HG02571 (cell line): ENCODE results near the gene MND1.

Experiments
- ATAC-seq: cut with Tn5 transposase; IDR thresholded peaks from one replicate; pipeline ENCODE4 v1.9.1; 2021; ENCODE audit warnings: mild to moderate bottlenecking, moderate library complexity; ENCODE audit not compliant: unreplicated experiment

MND1 gene

GRCh38 chr4:153344131-153345011, at the start of gene MND1:
TSS of gene MND1 (plus strand) at chr4:153344688. CDS start at chr4:153344738, 50 bp downstream.
- ATAC-seq, result peak; percentile 85

- ATAC-seq, result no peak
Measured at GRCh38 chr4:153295131-153295755, 49.2 kb upstream of the MND1 start.

- ATAC-seq, result no peak
Measured at GRCh38 chr4:153296040-153296823, 48.3 kb upstream of the MND1 start.

- no peak for ATAC-seq
Measured at GRCh38 chr4:153297116-153297515, 47.4 kb upstream of the MND1 start.

- no peak for ATAC-seq
Measured at GRCh38 chr4:153310793-153311192, 33.7 kb upstream of the MND1 start.

GRCh38 chr4:153314915-153315314, 29.6 kb upstream of the MND1 start:
- ATAC-seq, result no peak

- ATAC-seq, result no peak
Measured at GRCh38 chr4:153318696-153319320, 25.7 kb upstream of the MND1 start.

GRCh38 chr4:153322791-153323190, 21.7 kb upstream of the MND1 start:
- no peak for ATAC-seq

GRCh38 chr4:153324046-153324445, 20.4 kb upstream of the MND1 start:
- no peak for ATAC-seq

- no peak for ATAC-seq
Measured at GRCh38 chr4:153325558-153325957, 18.9 kb upstream of the MND1 start.

GRCh38 chr4:153326513-153326912, 18.0 kb upstream of the MND1 start:
- ATAC-seq, result no peak

GRCh38 chr4:153327247-153327646, 17.2 kb upstream of the MND1 start:
- ATAC-seq, result no peak

- ATAC-seq, result no peak
Measured at GRCh38 chr4:153332936-153333335, 11.6 kb upstream of the MND1 start.

- ATAC-seq, result no peak
Measured at GRCh38 chr4:153333874-153334273, 10.6 kb upstream of the MND1 start.

GRCh38 chr4:153335665-153336064, 8.8 kb upstream of the MND1 start:
- ATAC-seq, result no peak

- no peak for ATAC-seq
Measured at GRCh38 chr4:153337686-153338085, 6.8 kb upstream of the MND1 start.

GRCh38 chr4:153341575-153342090, 2.9 kb upstream of the MND1 start:
- ATAC-seq, result no peak

- no peak for ATAC-seq
Measured at GRCh38 chr4:153342751-153343552, 1.5 kb upstream of the MND1 start.

- ATAC-seq, result peak; percentile 37
Measured at GRCh38 chr4:153345012-153345981, 809 bp downstream of the MND1 start.
